ENCODE measurements around the gene NFATC1.

Gene NFATC1

GRCh38 chr18:79382681-79383387, 12.9 kb upstream of the NFATC1 start:
- Histone ChIP-seq H3K27me3 (ENCODE audit: insufficient read depth, insufficient read length) (peaks cover 2% of the 10 kb centered on the region), H3K9me3 (ENCODE audit: insufficient read depth, low read length) (no peaks in the 10 kb centered on the region), H3K4me1 (ENCODE audit: insufficient read depth, insufficient read length) (peaks cover 12% of the 10 kb centered on the region), H3K4me3 (ENCODE audit: insufficient read length, low read depth) (no peak overlapping the region), H3K36me3 (ENCODE audit: insufficient read depth, insufficient read length, low read length) (no peaks in the 10 kb centered on the region), H3K9ac (ENCODE audit: insufficient read length, low read depth) (no peak overlapping the region)
- TF ChIP-seq SUZ12 (IDR thresholded peaks at IDR 0.05; ENCODE audit: extremely low read depth, insufficient read depth, insufficient read length) (no peak), ZNF274 (IDR thresholded peaks at IDR 0.05; ENCODE audit: low read depth, low read length) (no peak), YY1 (IDR thresholded peaks at IDR 0.05; ENCODE audit: insufficient read depth, insufficient read length) (no peak)
- DNase-seq (ENCODE audit: low read depth, low spot score) = no peak

- no peaks in the 10 kb centered on the region for H3K9me3 ChIP-seq (ENCODE audit: insufficient read depth, low read length)
- no peak overlapping the region for H3K9ac ChIP-seq (ENCODE audit: insufficient read length, low read depth)
- peaks cover 12% of the 10 kb centered on the region for H3K4me1 ChIP-seq (ENCODE audit: insufficient read depth, insufficient read length)
- TF ChIP-seq SUZ12 (IDR thresholded peaks at IDR 0.05; ENCODE audit: extremely low read depth, insufficient read depth, insufficient read length) (no peak), YY1 (IDR thresholded peaks at IDR 0.05; ENCODE audit: insufficient read depth, insufficient read length) (no peak), ZNF274 (IDR thresholded peaks at IDR 0.05; ENCODE audit: low read depth, low read length) (no peak)
- no peaks in the 10 kb centered on the region for H3K36me3 ChIP-seq (ENCODE audit: insufficient read depth, insufficient read length, low read length)
- H3K27me3 ChIP-seq (ENCODE audit: insufficient read depth, insufficient read length) = peaks cover 2% of the 10 kb centered on the region
- H3K4me3 ChIP-seq (ENCODE audit: insufficient read length, low read depth) = no peak overlapping the region
- no peak for DNase-seq (ENCODE audit: low read depth, low spot score)
These were observed 12.2 kb upstream of the NFATC1 start for GRCh38 chr18:79383388-79384056.

GRCh38 chr18:79384151-79384807, 11.5 kb upstream of the NFATC1 start:
- no peaks in the 10 kb centered on the region for H3K9me3 ChIP-seq (ENCODE audit: insufficient read depth, low read length)
- H3K4me3 ChIP-seq (ENCODE audit: insufficient read length, low read depth) = no peak overlapping the region
- DNase-seq (ENCODE audit: low read depth, low spot score) = no peak
- no peaks in the 10 kb centered on the region for H3K36me3 ChIP-seq (ENCODE audit: insufficient read depth, insufficient read length, low read length)
- peaks cover 8% of the 10 kb centered on the region for H3K4me1 ChIP-seq (ENCODE audit: insufficient read depth, insufficient read length)
- TF ChIP-seq SUZ12 (IDR thresholded peaks at IDR 0.05; ENCODE audit: extremely low read depth, insufficient read depth, insufficient read length) (no peak), ZNF274 (IDR thresholded peaks at IDR 0.05; ENCODE audit: low read depth, low read length) (no peak), YY1 (IDR thresholded peaks at IDR 0.05; ENCODE audit: insufficient read depth, insufficient read length) (no peak)
- H3K9ac ChIP-seq (ENCODE audit: insufficient read length, low read depth) = no peak overlapping the region
- H3K27me3 ChIP-seq (ENCODE audit: insufficient read depth, insufficient read length) = no peaks in the 10 kb centered on the region

DNA sequence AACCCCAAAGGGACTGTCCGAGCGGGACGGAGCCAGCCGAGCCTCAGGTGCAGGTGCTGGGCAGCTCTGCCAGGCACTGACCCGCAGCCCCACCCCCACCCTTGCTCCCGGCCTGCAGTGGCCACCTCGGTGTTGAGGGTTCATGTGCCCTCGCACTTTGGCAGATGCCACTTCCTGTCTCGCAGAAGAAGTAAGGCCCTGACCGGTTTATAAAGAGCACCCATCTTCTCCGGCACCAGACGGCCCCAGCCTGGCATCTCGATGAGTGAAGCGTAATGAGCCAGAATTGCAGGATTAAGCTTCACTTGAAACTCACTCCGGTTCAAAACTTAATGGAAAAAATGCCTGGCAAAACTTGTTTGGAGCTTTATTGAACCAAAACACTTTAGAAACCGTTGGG, 10.9 kb upstream of the NFATC1 start:
- no peak overlapping the region for H3K9ac ChIP-seq (ENCODE audit: insufficient read length, low read depth)
- no peak overlapping the region for H3K4me3 ChIP-seq (ENCODE audit: insufficient read length, low read depth)
- H3K36me3 ChIP-seq (ENCODE audit: insufficient read depth, insufficient read length, low read length) = no peaks in the 10 kb centered on the region
- H3K27me3 ChIP-seq (ENCODE audit: insufficient read depth, insufficient read length) = no peaks in the 10 kb centered on the region
- H3K4me1 ChIP-seq (ENCODE audit: insufficient read depth, insufficient read length) = peaks cover 8% of the 10 kb centered on the region
- no peak for DNase-seq (ENCODE audit: low read depth, low spot score)
- H3K9me3 ChIP-seq (ENCODE audit: insufficient read depth, low read length) = no peaks in the 10 kb centered on the region
- no peak for TF ChIP-seq ZNF274 (IDR thresholded peaks at IDR 0.05; ENCODE audit: low read depth, low read length)
- TF ChIP-seq YY1 (IDR thresholded peaks at IDR 0.05; ENCODE audit: insufficient read depth, insufficient read length) = no peak
- TF ChIP-seq SUZ12 (IDR thresholded peaks at IDR 0.05; ENCODE audit: extremely low read depth, insufficient read depth, insufficient read length) = no peak

GRCh38 chr18:79385326-79385707, 10.4 kb upstream of the NFATC1 start:
- H3K36me3 ChIP-seq (ENCODE audit: insufficient read depth, insufficient read length, low read length) = no peaks in the 10 kb centered on the region
- no peak overlapping the region for H3K9ac ChIP-seq (ENCODE audit: insufficient read length, low read depth)
- TF ChIP-seq ZNF274 (IDR thresholded peaks at IDR 0.05; ENCODE audit: low read depth, low read length) = no peak
- no peak for TF ChIP-seq YY1 (IDR thresholded peaks at IDR 0.05; ENCODE audit: insufficient read depth, insufficient read length)
- TF ChIP-seq SUZ12 (IDR thresholded peaks at IDR 0.05; ENCODE audit: extremely low read depth, insufficient read depth, insufficient read length) = no peak
- H3K4me3 ChIP-seq (ENCODE audit: insufficient read length, low read depth) = no peak overlapping the region
- DNase-seq (ENCODE audit: low read depth, low spot score) = no peak
- no peaks in the 10 kb centered on the region for H3K27me3 ChIP-seq (ENCODE audit: insufficient read depth, insufficient read length)
- peaks cover 8% of the 10 kb centered on the region for H3K4me1 ChIP-seq (ENCODE audit: insufficient read depth, insufficient read length)
- H3K9me3 ChIP-seq (ENCODE audit: insufficient read depth, low read length) = no peaks in the 10 kb centered on the region

GRCh38 chr18:79385708-79386341, 9.9 kb upstream of the NFATC1 start:
- Histone ChIP-seq H3K4me3 (ENCODE audit: insufficient read length, low read depth) (no peak overlapping the region), H3K9ac (ENCODE audit: insufficient read length, low read depth) (no peak overlapping the region), H3K4me1 (ENCODE audit: insufficient read depth, insufficient read length) (peaks cover 8% of the 10 kb centered on the region), H3K27me3 (ENCODE audit: insufficient read depth, insufficient read length) (peaks cover under 1% of the 10 kb centered on the region), H3K36me3 (ENCODE audit: insufficient read depth, insufficient read length, low read length) (no peaks in the 10 kb centered on the region), H3K9me3 (ENCODE audit: insufficient read depth, low read length) (no peaks in the 10 kb centered on the region)
- DNase-seq (ENCODE audit: low read depth, low spot score) = no peak
- TF ChIP-seq SUZ12 (IDR thresholded peaks at IDR 0.05; ENCODE audit: extremely low read depth, insufficient read depth, insufficient read length) (no peak), YY1 (IDR thresholded peaks at IDR 0.05; ENCODE audit: insufficient read depth, insufficient read length) (no peak), ZNF274 (IDR thresholded peaks at IDR 0.05; ENCODE audit: low read depth, low read length) (no peak)

Measured in NT2/D1 (cell line).